HCT116 (cell line): ENCODE measurements around the gene RIMBP2. TPM values are rescaled to one million over a fixed set of nuclear protein-coding genes. Genes with fewer than 3 reads are reported as not detected.

Experiments
- ATAC-seq: fragments of 200-7000 bp; cut with Tn5 transposase; 2 replicates; pipeline ENCODE4 v1.9.1; 2020; ENCODE audit warnings: mild to moderate bottlenecking, moderate library complexity
- BruUV-seq: library from RNA; stranded (reverse); fragments of 400-500 nt; replicated peaks from 2 replicates; lab custom pipeline; 2021; lab: Mats Ljungman, UMichigan
- CTCF ChIA-PET: fragments of 300-600 bp; sonication (Branson Sonifier 250); formaldehyde crosslinking; loops from one replicate; lab custom pipeline; 2021; ENCODE audit warnings: antibody characterized with exemption; lab: Charles Lee
- POLR2A ChIA-PET: fragments of 300-600, 350-600 bp; sonication (Branson Sonifier 250); formaldehyde crosslinking; loops from one replicate; lab custom pipeline; 2021; ENCODE audit warnings: antibody characterized with exemption; lab: Charles Lee
- RAD21 ChIA-PET, 2 experiments: fragments of 300-600 bp; sonication (Branson Sonifier 250); formaldehyde crosslinking; loops; one replicate each; lab custom pipeline; 2023; ENCODE audit warnings: low total read pairs in 2 of 2; ENCODE audit not compliant: uncharacterized antibody in 2 of 2, unreplicated experiment in 2 of 2, low non-redundant PET in 1 of 2; lab: Charles Lee
- DNase-seq: peaks from one replicate; pipeline ENCODE4 v3.0.0-alpha.2; 2010; ENCODE audit warnings: low read depth, low spot score
- H2AFZ ChIP-seq: fragments of 200-600 bp; shearing (Covaris generic), sonication (generic); 2 replicates; pipeline ENCODE4 v1.6.1; 2017; ENCODE audit warnings: low read depth, mixed run types, mixed read lengths, antibody characterized with exemption, low read length; ENCODE audit not compliant: poor library complexity, severe bottlenecking
- H3K27ac ChIP-seq: 2 replicates; pipeline ENCODE4 v1.5.1; 2012; ENCODE audit warnings: low read depth, low read length
- H3K27me3 ChIP-seq: fragments of 200-600 bp; sonication (generic); 2 replicates; pipeline ENCODE4 v1.6.1; 2016; ENCODE audit warnings: mixed run types, low read length, mixed read lengths; ENCODE audit not compliant: insufficient read depth
- H3K36me3 ChIP-seq, 2 experiments: fragments of 200-500 bp in 1 of 2; fragments of 200-600 bp in 1 of 2; sonication (Bioruptor generic) in 1 of 2; sonication (generic) in 1 of 2; 2 replicates each; pipeline versions ENCODE4 v1.5.1 to v1.6.1; 2014 to 2016; ENCODE audit warnings: low read length in 2 of 2, inconsistent platforms in 1 of 2, mixed read lengths in 1 of 2, mixed run types in 1 of 2; ENCODE audit not compliant: insufficient read depth in 2 of 2, control insufficient read depth in 1 of 2
- H3K4me1 ChIP-seq, 2 experiments: fragments of 200-600 bp in 1 of 2; sonication (generic) in 1 of 2; 2 replicates each; pipeline versions ENCODE4 v1.5.1 to v1.6.1; 2012 to 2017; ENCODE audit warnings: low read length in 2 of 2, inconsistent platforms in 1 of 2, mild to moderate bottlenecking in 1 of 2, mixed read lengths in 1 of 2, mixed run types in 1 of 2, moderate library complexity in 1 of 2; ENCODE audit not compliant: insufficient read depth in 2 of 2, control insufficient read depth in 1 of 2
- H3K4me2 ChIP-seq: fragments of 200-600 bp; sonication (generic); 2 replicates; pipeline ENCODE4 v1.6.1; 2017; ENCODE audit warnings: mixed run types, low read length, mixed read lengths
- H3K4me3 ChIP-seq, 2 experiments: fragments of 200-600 bp in 1 of 2; sonication (generic) in 1 of 2; replicated peaks in 1 of 2; 2 replicates each; pipeline ENCODE4 v1.5.1; 2011 to 2016; ENCODE audit warnings: low read length in 2 of 2, control low read depth in 1 of 2, low read depth in 1 of 2, mild to moderate bottlenecking in 1 of 2, mixed read lengths in 1 of 2, mixed run types in 1 of 2
- H3K79me2 ChIP-seq: fragments of 200-600 bp; sonication (generic); 2 replicates; pipeline ENCODE4 v1.6.1; 2017; ENCODE audit warnings: mild to moderate bottlenecking, mixed run types, low read length, moderate library complexity, mixed read lengths; ENCODE audit not compliant: insufficient read depth
- H3K9ac ChIP-seq: fragments of 200-600 bp; sonication (generic); 2 replicates; pipeline ENCODE4 v1.6.1; 2016; ENCODE audit warnings: low read length, mixed read lengths
- H3K9me2 ChIP-seq: fragments of 200-600 bp; sonication (generic), shearing (Covaris generic); 2 replicates; pipeline ENCODE4 v1.6.1; 2017; ENCODE audit warnings: mixed run types, mild to moderate bottlenecking, moderate library complexity; ENCODE audit not compliant: insufficient read depth
- H3K9me3 ChIP-seq, 2 experiments: fragments of 200-500 bp in 1 of 2; fragments of 200-600 bp in 1 of 2; sonication (Bioruptor generic) in 1 of 2; sonication (generic) in 1 of 2; 2 replicates each; pipeline ENCODE4 v1.6.1; 2014 to 2017; ENCODE audit warnings: low read length in 2 of 2, mixed read lengths in 2 of 2, inconsistent platforms in 1 of 2, low read depth in 1 of 2, mild to moderate bottlenecking in 1 of 2, mixed run types in 1 of 2, moderate library complexity in 1 of 2; ENCODE audit not compliant: control insufficient read depth in 1 of 2, insufficient read depth in 1 of 2
- H4K20me1 ChIP-seq: fragments of 200-600 bp; sonication (generic), shearing (Covaris generic); 2 replicates; pipeline ENCODE4 v1.6.1; 2017; ENCODE audit warnings: mixed run types, mild to moderate bottlenecking, moderate library complexity; ENCODE audit not compliant: insufficient read depth
- ATF3 ChIP-seq: IDR thresholded peaks from 2 replicates; pipeline ENCODE4 v1.6.1; 2012
- CEBPB ChIP-seq: IDR thresholded peaks from 2 replicates; pipeline ENCODE4 v1.6.1; 2012; ENCODE audit warnings: low read depth
- EGR1 ChIP-seq: IDR thresholded peaks from 2 replicates; pipeline ENCODE4 v1.6.1; 2012; ENCODE audit warnings: low read depth
- ELF1 ChIP-seq: IDR thresholded peaks from 2 replicates; pipeline ENCODE4 v1.6.1; 2012; ENCODE audit warnings: low read depth, borderline replicate concordance
- EZH2 ChIP-seq: fragments of 200-600 bp; sonication (generic); IDR thresholded peaks from 2 replicates; pipeline ENCODE4 v1.6.1; 2017; ENCODE audit warnings: antibody characterized with exemption, mixed run types
- EZH2phosphoT487 ChIP-seq: fragments of 200-600 bp; IDR thresholded peaks from 2 replicates; pipeline ENCODE4 v1.6.1; 2018; ENCODE audit warnings: antibody characterized with exemption, borderline replicate concordance
- POLR2A ChIP-seq: IDR thresholded peaks from 2 replicates; pipeline ENCODE4 v1.7.0; 2011; ENCODE audit warnings: borderline replicate concordance; ENCODE audit not compliant: insufficient read depth, insufficient read length; ENCODE audit errors: extremely low read depth
- REST ChIP-seq: IDR thresholded peaks from 2 replicates; pipeline ENCODE4 v1.6.1; 2012; ENCODE audit warnings: low read depth
- SP1 ChIP-seq: IDR thresholded peaks from 2 replicates; pipeline ENCODE4 v1.6.1; 2012; ENCODE audit warnings: low read depth
- YY1 ChIP-seq: IDR thresholded peaks from 2 replicates; pipeline ENCODE4 v1.6.1; 2011; ENCODE audit warnings: low read length, low read depth, moderate library complexity, mild to moderate bottlenecking; ENCODE audit not compliant: insufficient replicate concordance; ENCODE audit errors: extremely low read depth
- ZBTB33 ChIP-seq: IDR thresholded peaks from 2 replicates; pipeline ENCODE4 v1.6.1; 2011; ENCODE audit warnings: mild to moderate bottlenecking, low read length, moderate library complexity; ENCODE audit not compliant: insufficient replicate concordance; ENCODE audit errors: extremely low read depth
- ZNF274 ChIP-seq: fragments of 200-500 bp; sonication (Bioruptor generic); IDR thresholded peaks from 2 replicates; pipeline ENCODE4 v1.6.1; 2014; ENCODE audit warnings: mild to moderate bottlenecking, low read depth, low read length, inconsistent platforms
- intact Hi-C: fragments of 100-400 bp; cut with micrococcal nuclease; formaldehyde crosslinking; loops from 2 replicates; pipeline ENCODE4 v1.10.0; 2022
- total RNA-seq: library from RNA; stranded (reverse); gene quantifications from one replicate; pipeline ENCODE4 v1.2.1, GENCODE V29; 2021; ENCODE audit not compliant: unreplicated experiment

RIMBP2 gene
- total RNA-seq, 1 experiment from 2014 or later: not detected

GRCh38 chr12:130639476-130640424 lies 76.3 kb downstream of the RIMBP2 start:
- peaks cover 27% of the 10 kb centered on the region; the same call in 1 of the 2 replicates for H3K27me3 ChIP-seq

More at GRCh38 chr12:130639476-130640424, 76.3 kb downstream of the RIMBP2 start:
- Histone ChIP-seq H3K4me2 (no peak overlapping the region), H3K9me3 (no peaks in the 10 kb centered on the region), H3K36me3 (no peaks in the 10 kb centered on the region), H3K4me1 (no peaks in the 10 kb centered on the region), H3K9me2 (no peaks in the 10 kb centered on the region), H3K79me2 (no peaks in the 10 kb centered on the region), H2AFZ (no peak overlapping the region), H3K27ac (no peak overlapping the region), H3K9ac (no peak overlapping the region), H3K4me3 (no peak overlapping the region), H4K20me1 (no peaks in the 10 kb centered on the region)
- RAD21 ChIA-PET: no interaction called here
- ATAC-seq: peak; percentile 47; the same call in 1 of the 2 replicates
- BruUV-seq: no TSS peak
- CTCF ChIA-PET: no interaction called here
- POLR2A ChIA-PET: no interaction called here
- intact Hi-C loops: no loop called here
- DNase-seq: no peak
- no peak for TF ChIP-seq POLR2A
- no peak for TF ChIP-seq ELF1
- TF ChIP-seq EZH2: no peak
- no peak for TF ChIP-seq EZH2phosphoT487
- TF ChIP-seq SP1: no peak
- no peak for TF ChIP-seq CEBPB
- TF ChIP-seq REST: no peak
- no peak for TF ChIP-seq ATF3
- TF ChIP-seq ZNF274: no peak
- TF ChIP-seq ZBTB33: no peak
- no peak for TF ChIP-seq YY1
- TF ChIP-seq EGR1: no peak
